ENCODE data around the gene PNPLA2. TPM values are rescaled to one million over a fixed set of nuclear protein-coding genes. Genes with fewer than 3 reads are reported as not detected.

The PNPLA2 gene
- total RNA-seq, 1 donor from 2014 or later = 107 TPM

DNA sequence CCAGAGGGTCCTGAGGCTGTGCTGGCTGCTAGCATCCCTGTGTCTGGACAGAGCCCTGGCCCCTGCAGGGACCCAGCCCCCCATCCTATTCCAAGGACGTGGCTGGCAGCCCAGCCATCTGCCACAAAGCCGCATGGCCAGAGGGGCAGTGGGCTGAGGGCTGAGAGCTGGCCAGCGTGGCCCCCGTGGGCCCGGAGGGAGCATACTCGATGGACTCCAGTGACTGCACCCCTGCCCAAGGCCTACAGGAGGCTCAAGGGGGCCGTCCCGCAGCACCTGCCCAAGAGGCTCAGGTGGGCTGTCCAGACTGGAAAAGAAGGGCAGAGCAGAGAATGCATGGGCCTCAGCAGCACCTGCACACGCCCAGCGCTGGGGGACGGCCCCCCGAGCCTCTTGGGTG, 37.1 kb downstream of the PNPLA2 start:
- ATAC-seq = no peak
- no peak for DNase-seq (ENCODE audit: low spot score)

DNA sequence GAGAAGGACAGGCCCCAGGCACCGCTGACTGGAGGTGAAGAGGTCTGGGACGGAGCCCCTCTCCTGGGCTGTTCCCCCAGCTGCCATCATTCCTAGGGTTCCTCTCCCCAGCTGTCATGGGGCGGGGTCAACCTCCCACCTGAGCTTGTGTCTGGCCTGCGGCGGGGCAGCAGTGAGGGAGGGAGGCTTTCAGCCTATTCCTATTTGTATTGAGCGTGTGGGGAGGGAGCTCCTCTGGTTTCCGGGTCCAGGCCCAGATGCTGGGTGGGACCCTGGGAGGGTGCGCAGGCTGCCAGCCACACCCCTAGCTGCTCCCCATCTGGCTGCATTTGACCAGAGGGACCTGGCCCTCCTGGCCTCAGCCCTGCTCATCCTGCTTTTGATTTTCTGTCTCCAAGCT, 37.7 kb downstream of the PNPLA2 start:
- ATAC-seq = no peak
- no peak for DNase-seq (ENCODE audit: low spot score)

DNA sequence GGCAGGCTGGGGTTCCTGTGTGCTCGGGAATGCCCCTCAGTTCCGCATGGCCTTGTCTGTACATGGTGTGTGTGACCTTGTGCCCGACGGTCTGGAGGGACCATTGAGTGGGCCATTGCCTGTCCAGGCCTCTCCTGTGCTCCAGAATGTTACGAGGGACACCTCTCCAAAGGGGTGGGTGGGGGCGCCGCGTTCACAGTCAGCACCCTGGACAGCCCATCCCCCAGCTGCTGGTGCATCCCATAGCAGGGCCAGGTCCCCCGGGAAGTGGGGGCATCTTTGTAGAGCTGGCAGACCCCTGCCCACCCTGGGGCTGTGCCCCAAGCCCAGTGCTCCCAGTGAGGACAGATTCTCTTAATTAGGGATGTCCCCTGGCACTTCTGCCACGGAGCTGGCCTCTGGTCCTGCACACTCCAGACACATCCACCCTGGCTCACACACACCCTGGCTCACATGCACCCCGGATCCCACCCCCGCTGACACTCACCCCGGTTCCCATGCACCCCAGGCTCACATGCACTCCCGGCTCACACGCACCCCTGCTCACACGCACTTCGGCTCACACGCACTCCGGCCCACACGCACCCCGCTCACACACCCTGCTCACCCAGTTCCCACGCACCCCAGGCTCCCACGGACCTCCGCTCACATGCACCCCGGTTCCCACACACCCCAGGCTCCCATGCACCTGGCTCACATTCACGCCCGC, 39.5 kb downstream of the PNPLA2 start:
- ATAC-seq (no peak), DNase-seq (ENCODE audit: low spot score) (no peak)

DNA sequence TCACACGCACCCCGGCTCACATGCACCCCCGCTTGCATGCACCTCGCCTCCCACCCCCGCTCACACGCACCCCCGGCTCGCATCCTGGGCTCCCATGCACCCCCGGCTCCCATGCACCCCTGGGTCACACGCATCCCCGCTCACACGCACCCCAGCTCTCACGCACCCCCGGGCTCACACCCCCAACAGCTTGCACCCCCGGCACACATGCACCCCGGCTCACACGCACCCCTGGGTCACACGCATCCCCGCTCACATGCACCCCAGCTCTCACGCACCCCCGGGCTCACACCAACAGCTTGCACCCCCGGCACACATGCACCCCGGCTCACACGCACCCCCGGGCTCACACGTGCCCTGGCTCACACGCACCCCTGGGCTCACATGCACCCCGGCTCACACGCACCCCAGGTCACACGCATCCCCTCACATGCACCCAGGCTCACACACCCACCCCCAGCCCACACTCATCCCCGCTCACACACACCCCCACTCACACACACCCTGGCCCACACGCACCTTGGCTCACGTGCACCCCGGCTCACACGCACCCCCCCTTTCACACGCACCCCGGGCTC, 40.1 kb downstream of the PNPLA2 start:
- ATAC-seq (no peak), DNase-seq (ENCODE audit: low spot score) (no peak)

DNA sequence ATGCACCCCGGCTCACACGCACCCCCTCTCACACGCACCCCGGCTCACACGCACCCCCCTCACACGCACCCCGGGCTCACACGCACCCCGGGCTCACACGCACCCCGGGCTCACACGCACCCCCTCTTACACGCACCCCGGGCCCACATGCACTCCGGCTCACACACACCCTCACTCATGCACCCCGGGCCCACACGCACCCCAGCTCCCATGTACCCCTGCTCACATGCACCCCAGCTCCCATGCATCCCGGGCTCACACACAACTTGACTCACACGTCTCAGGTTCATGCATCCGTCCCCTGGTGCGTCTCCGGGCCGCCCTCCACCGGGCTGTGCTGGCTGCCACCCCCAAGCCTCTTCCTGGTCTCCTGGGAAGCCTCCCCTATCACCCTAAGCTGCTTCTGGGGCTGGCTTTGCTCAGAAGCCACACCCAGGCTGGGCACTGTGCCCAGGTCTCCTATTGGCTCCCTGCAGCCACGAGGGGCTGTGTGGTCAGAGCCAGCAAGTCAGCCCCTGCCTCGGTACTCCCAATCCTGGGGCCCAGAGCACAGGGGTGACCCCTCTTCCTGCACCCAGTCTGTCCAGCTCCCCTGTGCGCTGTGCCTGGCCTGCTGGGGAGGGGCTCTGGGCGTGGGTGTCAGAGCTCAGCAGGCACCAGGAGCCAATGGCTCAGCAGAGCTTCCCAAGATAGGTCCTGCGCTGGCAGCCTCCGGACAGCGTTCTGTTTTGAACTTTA, 40.8 kb downstream of the PNPLA2 start:
- DNase-seq (ENCODE audit: low spot score) (peak; percentile 63), ATAC-seq (peak; percentile 23)

DNA sequence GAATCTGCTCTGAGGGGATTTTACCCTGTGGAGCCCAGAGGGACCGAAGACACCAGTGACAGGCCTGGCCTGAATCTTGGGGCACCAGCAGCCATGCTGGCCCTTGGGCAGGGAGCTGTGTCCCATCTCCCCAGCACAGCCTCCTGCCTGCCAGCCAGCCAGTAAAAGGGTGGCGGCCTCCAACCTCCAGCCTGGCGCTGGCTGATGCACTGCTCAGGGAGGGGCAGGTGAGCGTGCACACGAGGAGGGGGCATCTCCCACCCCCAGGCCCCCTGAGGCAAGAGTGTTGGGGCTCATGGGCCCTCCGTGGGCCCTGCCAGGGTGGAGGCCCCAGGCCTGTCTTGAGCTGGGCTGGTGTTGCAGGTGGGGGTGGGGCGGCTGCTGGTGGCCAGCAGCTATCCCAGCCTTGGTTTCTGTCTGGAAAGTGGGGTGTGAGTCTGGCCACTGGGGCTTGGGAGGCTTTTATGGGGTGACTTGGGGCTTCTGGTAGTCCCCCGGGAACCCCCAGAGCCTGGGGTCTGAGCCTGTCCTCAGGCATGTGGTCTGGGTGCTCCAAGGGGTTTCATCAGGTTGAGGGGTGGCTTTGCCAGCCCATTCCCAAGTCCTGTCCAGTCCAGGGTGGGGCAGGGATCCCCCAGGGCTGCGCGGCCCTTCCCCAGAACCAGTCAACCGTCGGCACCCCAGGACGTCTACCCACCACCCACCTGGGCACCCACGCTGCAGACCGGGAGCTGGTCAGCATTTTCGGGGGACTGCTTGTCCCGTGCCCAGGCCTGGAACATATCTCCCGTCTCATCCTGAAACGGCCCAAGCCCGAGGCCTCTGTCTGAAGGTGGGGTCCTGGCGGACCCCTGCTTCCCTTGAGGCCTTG, 41.8 kb downstream of the PNPLA2 start:
- ATAC-seq = peak; percentile 2
- DNase-seq (ENCODE audit: low spot score) = no peak

DNA sequence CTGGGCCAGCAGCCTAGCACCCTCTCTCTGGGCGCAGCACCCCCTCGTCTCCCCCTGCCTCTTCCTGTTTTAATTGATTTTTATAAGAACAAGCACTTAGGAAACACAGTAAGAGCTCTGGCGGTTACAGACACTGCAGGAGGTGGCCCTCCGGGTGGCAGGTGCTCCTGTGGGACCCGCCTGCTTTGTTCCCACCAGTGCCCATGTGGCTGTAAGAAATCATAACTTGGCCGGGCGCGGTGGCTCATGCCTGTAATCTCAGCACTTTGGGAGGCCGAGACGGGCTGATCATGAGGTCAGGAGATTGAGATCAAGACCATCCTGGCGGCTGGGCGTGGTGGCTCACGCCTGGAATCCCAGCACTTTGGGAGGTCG, 42.4 kb downstream of the PNPLA2 start:
- ATAC-seq = no peak
- DNase-seq (ENCODE audit: low spot score) = no peak

DNA sequence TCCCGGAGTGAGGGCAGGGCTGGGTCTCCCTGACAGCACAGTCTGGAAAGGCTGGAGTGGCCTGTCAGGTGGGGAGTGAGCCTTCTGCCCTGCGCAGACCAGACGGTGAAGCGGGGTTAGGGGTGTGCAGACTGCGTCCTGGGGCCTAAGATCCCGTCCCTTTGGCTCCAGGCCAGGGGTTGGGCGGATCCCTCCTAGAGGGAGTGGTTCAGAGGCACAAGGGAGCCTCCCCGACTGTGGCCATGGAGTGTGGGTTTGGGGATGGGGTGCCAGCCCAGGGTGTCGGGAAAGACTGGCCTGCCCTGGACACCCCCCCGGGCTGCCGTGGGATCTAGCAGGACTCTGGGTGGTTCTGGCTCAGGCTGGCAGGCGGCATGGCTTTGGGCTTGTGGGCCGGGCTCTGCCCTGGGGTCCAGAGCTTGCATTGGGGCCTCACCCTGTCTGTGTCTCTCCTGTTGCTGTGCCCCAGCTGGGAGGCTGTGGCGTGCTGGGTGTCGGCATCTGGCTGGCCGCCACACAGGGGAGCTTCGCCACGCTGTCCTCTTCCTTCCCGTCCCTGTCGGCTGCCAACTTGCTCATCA, 43.5 kb downstream of the PNPLA2 start:
- DNase-seq (ENCODE audit: low spot score) = peak; percentile 60
- ATAC-seq = peak; percentile 0

DNA sequence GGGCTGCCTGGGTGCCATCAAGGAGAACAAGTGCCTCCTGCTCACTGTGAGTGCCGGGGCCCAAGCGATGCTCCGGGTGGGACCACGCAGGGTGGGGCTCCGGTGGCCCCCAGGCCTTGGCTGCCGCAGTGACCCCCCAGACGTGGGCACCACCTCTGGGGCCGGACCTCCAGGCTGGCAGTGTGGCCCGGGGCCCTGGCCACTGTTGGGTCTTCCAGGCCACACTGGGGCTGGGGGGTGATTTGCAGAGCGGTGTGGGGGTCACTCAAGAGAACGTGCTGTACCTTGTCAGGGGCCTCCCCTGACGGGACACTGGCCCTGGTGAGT, 43.9 kb downstream of the PNPLA2 start:
- no peak for DNase-seq (ENCODE audit: low spot score)
- ATAC-seq = no peak

DNA sequence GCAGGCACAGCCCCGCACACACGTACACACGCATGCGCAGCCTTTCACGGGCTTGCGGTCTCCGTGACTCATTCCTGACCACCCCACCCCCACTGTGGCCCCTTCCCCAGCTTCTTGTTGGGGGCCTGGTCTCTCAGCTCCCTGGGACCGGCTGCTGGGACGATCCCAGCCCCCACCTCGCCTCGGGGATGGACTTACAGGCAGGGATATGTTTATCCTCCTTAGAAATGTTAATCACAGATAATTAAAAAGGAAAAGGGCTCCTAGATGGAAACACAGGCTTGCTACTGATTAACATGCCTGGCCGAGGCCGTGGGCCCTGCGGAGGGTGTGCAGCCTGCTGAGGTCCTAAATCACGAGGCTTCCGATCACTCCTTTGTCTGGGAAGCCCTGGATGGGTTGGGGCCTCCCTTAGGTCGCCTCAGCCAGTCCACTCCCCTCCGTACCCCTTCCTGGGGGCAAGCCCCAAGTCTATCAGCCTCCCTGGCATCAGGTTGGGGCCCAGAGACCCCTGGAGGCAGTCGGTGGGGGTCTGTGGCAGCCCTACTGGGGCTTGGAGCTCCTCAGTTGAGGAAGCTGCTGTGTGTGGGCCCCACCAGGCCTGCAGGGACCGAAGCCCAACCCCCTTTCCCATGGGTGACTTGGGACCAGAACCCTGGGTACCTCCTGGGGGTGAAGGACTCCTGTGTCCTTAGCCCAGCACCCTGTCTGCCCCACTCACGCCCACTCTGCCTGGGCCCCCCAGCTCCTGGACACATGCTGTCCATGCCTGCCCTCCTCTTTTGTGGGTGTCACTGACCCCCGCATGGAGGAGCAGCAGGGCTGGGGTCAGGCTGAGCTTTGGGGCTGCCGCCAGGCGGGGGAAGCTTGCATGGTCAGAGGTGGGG, 44.6 kb downstream of the PNPLA2 start:
- DNase-seq (ENCODE audit: low spot score) = no peak
- peak; percentile 1 for ATAC-seq

DNA sequence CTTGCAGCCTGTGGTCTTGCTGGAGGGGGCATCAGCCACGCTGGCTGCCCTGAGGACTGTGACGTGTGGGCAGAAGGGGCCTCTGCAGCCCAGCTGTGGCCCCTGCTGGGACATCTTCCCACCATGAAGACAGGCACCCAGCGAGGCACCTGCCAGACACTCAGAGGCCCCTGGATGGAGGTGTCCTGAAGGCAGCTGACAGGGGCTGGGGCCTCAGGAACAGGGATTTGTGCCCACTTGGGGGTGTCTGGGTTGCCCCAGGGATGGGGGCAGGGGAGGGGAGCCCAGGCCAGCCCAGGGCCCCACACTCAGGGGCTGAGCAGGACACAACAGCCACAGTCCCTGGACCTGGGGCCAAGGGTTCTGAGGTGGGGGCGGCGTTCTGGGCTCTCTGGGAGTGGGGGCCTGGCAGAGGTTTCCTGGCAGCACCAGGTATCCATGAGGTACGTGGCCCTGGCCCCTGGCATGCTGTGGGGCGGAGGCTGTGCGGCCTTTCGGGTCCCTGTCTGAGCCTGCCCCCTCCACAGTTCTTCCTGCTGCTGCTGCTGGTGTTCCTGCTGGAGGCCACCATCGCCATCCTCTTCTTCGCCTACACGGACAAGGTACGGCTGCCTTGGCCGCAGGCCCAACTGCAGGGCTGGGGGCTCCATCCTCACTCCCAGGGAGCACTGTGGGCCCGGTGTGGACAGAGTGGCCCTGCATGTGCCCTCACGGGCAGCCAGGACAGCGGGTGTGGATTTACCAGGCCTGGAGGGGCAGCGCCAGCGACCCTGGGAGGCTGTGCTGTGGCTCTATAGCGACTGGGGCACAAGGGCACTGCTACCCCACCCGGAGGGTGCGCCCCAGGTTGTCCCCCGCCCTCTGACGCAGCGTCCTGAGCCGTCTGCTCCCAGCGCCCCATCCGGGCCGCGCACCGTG, 45.5 kb downstream of the PNPLA2 start:
- DNase-seq (ENCODE audit: low spot score) (no peak), ATAC-seq (peak; percentile 7)

DNA sequence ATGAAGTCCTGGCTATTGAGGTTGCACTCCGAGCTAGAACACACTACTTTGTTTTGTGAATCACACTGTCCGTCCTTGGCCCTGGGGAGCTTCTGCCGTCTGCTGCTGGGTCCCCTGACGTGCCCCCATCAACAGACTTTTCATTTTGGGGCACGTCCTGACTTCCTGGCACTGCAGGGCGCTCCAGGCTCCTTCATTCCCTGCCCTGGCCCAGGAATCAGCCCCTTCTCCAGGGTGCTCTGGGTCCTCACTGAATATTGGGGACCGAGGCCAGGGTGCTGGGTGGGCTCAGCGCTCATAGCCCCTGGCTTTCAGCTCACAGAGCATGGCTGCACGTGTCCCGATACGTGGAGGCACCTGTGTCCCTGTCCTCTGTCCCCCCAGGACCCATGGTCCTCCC, 46.2 kb downstream of the PNPLA2 start:
- DNase-seq (ENCODE audit: low spot score) (no peak), ATAC-seq (no peak)

DNA sequence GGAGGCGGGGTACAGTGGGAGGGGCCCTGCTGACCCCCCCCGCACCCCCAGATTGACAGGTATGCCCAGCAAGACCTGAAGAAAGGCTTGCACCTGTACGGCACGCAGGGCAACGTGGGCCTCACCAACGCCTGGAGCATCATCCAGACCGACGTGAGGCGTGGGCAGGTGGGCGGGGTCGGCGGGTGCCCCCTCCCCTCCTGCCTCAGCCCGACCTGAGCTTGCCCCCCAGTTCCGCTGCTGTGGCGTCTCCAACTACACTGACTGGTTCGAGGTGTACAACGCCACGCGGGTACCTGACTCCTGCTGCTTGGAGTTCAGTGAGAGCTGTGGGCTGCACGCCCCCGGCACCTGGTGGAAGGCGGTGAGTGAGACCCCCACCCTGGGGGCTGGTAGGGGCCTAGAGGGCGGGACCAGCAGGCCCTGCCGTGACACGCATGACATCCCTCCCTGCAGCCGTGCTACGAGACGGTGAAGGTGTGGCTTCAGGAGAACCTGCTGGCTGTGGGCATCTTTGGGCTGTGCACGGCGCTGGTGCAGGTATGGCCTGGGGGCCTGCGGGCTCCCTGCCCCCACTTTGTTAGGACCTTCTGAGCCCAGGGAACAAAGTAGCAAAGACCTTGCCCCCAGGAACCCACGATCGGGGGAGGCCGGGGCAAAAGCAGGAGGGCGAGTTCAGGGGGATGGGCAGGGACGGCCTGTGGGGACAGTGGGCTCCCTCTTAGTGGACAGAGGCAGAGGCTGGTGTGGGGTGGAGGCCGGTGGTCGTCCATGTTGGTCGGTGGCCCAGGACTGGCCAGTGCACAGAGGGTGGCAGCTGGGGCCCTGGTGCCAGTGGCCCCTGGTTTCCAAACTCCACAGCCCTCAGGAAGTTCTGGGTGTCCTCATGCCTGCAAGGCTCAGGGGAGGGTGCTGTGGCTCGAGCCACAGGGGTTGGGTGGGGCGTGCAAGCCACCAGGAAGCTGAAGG, 47.0 kb downstream of the PNPLA2 start:
- ATAC-seq = peak; percentile 0
- DNase-seq (ENCODE audit: low spot score) = no peak

DNA sequence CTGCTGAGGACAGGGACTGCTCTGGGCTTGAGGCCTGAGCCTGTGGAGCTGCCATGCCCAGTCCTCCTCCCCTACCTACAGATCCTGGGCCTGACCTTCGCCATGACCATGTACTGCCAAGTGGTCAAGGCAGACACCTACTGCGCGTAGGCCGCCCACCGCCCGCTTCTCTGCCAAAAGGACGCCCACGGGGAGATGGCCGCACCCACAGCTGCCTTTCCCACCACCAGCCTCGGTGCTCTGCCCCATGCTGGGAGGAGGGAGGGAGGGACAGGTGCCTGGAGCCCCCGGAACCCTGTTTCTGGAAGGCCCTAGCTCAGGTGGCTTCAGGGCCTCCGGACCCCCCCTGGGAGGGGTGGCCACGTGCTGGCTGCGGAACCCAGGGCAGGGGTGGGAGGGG, 47.8 kb downstream of the PNPLA2 start:
- peak; percentile 1 for ATAC-seq
- no peak for DNase-seq (ENCODE audit: low spot score)

DNA sequence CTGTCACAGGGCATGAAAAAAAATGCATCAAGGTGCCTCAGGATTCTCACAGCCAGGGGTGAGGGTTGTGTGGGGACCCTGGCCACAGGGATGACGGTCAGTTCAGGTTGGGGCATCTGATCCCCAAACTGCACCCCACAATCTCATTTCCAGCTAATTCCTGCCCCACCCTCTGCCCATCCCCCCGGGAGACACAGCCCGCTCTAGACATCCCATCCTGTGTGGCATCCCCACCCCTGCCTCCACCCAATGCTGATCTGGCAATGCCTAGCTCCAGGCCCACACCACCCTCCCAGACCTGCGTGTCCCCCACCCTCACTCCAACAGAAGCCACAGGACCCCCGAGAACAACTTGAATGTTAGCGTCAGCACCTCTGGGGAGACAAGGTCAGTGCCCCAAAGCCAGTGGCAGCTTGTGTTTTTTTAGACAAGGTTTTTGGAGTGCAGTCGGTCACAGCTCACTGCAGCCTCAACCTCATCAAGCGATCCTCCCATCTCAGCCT, 49.2 kb downstream of the PNPLA2 start:
- ATAC-seq = no peak
- no peak for DNase-seq (ENCODE audit: low spot score)

DNA sequence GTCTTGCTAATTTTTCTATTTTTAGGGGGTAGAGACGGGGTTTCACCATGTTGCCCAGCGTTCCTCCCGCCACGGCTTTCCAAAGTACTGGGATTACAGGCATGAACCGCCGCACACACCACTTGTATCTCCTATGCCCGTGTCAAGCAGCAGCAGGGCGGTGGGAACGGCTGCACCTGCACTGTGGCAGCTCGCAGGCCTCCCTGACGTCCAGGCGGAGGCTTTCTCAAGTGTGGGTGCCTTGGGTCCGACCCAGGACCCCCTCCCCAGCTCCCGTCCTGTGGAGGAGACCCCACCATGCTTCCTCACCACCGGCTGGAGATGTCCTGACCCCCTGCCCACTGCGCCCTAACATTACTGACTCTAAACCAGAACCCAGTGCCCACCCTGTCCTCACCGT, 49.7 kb downstream of the PNPLA2 start:
- no peak for ATAC-seq
- no peak for DNase-seq (ENCODE audit: low spot score)

DNA sequence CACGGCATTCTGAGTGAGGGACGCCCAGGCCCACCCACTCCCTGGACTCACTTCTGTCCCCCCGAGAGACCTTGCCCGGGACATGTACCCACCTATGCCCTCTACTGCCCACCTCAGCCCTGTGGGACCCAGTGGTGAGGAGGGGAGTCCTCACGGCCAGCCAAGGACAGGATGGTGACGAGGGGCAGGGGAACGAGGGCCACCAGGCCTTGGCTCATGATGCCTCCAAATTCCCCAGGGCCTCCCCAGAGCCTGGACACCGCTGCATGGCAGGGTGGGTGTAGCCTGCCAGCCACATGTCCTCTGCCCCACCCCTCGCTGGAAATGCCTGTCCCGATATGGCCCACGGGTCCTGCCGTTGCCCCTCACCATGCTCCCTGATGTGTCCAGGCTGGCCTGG, 50.1 kb downstream of the PNPLA2 start:
- ATAC-seq (no peak), DNase-seq (ENCODE audit: low spot score) (no peak)

Measured in left lobe of liver (tissue), 2 donors.